Mucosa of descending colon (tissue), 3 donors: ENCODE measurements around the gene PAFAH1B1. TPM values are rescaled to one million over a fixed set of nuclear protein-coding genes. Genes with fewer than 3 reads are reported as not detected.

Experiments
- ATAC-seq: fragments of 200-7000 bp; cut with Tn5 transposase; one replicate; pipeline ENCODE4 v1.9.1; 2020; ENCODE audit warnings: mild to moderate bottlenecking, moderate library complexity
- DNase-seq, 3 donors: peaks; one replicate each; pipeline ENCODE4 v3.0.0-alpha.2; 2020
- H3K36me3 ChIP-seq: fragments of 200-600 bp; one replicate; pipeline ENCODE4 v1.8.0; 2021; ENCODE audit warnings: low read depth, mild to moderate bottlenecking
- H3K4me1 ChIP-seq: fragments of 200-600 bp; one replicate; pipeline ENCODE4 v1.8.0; 2021; ENCODE audit warnings: low read depth, mild to moderate bottlenecking
- H3K4me3 ChIP-seq: fragments of 200-600 bp; one replicate; pipeline ENCODE4 v1.8.0; 2021; ENCODE audit warnings: mild to moderate bottlenecking
- H3K9me3 ChIP-seq: fragments of 200-600 bp; one replicate; pipeline ENCODE4 v1.8.0; 2021; ENCODE audit warnings: mild to moderate bottlenecking
- intact Hi-C, 2 donors: fragments of 100-400 bp; cut with DNase I in 1 of 2; cut with micrococcal nuclease in 1 of 2; formaldehyde crosslinking; loops; one replicate each; pipeline versions ENCODE4 v1.11.0 to v1.11.1; 2022; cut with DNase I, micrococcal nuclease
- total RNA-seq, 3 donors: library from RNA; stranded (reverse); fragmentation: NEBNext Ultra II Directional in 2 of 3; extraction: Animal tissue kit (Norgen Biotek cat#: 25700) in 2 of 3; gene quantifications; one replicate each; pipeline versions ENCODE4 v1.2.1 to v1.2.4, GENCODE V29; 2021 to 2023
- TF ChIP-seq, protein P1 (sequence below): fragments of 200-600 bp; IDR thresholded peaks from one replicate; pipeline ENCODE4 v1.8.0; 2022; ENCODE audit warnings: antibody characterized with exemption, mild to moderate bottlenecking
- donor health status: DM: no; HTN: no; CAD: no; lungs with moderate emphysema.
- donor health status: DM: no; HTN: no; CAD: no.
- donor health status: DM: no; HTN: yes; CAD: no.

PAFAH1B1 gene
- total RNA-seq, 3 donors from 2014 or later = 108 to 142 (median 112) TPM

GRCh38 chr17:2710803-2711607 lies 117.6 kb downstream of the PAFAH1B1 start:
- intact Hi-C loops = no loop called here
- Histone ChIP-seq H3K9me3 (no peaks in the 10 kb centered on the region), H3K4me3 (peak overlapping the region; percentile 83), H3K36me3 (peaks cover 4% of the 10 kb centered on the region), H3K4me1 (peaks cover 44% of the 10 kb centered on the region)
- TF ChIP-seq, protein P1, sequence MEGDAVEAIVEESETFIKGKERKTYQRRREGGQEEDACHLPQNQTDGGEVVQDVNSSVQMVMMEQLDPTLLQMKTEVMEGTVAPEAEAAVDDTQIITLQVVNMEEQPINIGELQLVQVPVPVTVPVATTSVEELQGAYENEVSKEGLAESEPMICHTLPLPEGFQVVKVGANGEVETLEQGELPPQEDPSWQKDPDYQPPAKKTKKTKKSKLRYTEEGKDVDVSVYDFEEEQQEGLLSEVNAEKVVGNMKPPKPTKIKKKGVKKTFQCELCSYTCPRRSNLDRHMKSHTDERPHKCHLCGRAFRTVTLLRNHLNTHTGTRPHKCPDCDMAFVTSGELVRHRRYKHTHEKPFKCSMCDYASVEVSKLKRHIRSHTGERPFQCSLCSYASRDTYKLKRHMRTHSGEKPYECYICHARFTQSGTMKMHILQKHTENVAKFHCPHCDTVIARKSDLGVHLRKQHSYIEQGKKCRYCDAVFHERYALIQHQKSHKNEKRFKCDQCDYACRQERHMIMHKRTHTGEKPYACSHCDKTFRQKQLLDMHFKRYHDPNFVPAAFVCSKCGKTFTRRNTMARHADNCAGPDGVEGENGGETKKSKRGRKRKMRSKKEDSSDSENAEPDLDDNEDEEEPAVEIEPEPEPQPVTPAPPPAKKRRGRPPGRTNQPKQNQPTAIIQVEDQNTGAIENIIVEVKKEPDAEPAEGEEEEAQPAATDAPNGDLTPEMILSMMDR = no peak
- DNase-seq (peak in 2 of 3 donors; percentile 51 to 64), ATAC-seq (peak; percentile 11)

GRCh38 chr17:2711608-2712299 lies 118.3 kb downstream of the PAFAH1B1 start, which contains the start of gene CLUH:
Gene CLUH (minus strand): TSS chr17:2711764. CDS start chr17:2711661, 103 bp downstream.
- Histone ChIP-seq H3K9me3 (no peaks in the 10 kb centered on the region), H3K4me1 (peaks cover 44% of the 10 kb centered on the region)

DNA sequence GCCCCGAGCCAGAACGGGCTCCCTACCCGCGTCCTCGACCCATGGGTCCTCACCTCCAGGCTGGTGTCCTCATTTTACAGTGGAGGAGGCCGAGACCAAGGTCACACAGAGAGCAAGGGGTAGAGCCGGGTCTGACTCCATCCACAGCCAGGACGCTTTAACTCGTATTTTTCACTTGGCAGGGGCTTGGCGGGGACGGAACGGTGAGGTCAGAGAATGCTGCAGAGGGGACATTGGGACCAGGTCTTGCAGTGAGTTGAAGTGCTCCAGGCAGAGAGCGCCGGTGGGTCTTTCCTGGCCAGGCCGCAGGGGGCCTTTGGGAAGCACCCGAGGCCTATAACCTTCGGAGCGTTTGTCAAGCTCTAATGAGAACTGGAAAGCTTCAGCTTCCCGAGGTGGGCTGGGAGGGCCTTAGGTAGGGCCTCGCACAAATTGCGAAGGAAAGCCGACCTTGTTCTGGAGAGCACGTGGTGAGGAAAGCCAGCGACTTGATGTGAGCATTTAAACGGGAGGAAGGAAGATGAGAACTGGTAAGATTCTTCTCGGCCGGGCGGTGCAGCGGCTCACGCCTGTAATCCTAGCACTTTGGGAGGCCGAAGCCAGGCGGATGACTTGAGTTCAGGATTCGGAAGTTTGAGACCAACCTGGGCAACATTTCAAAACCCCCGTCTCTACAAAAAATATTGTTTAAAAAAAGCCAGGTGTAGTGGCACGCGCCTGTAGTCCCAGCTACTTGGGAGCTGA lies 119.0 kb downstream of the PAFAH1B1 start:
- TF ChIP-seq, protein P1 = no peak

More at GRCh38 chr17:2711608-2712299, 118.3 kb downstream of the PAFAH1B1 start, which contains the start of gene CLUH:
- ATAC-seq = peak; percentile 86
- peak; percentile 97 to 99 (median 99) for DNase-seq
- TF ChIP-seq, protein P1 = no peak
- peaks cover 4% of the 10 kb centered on the region for H3K36me3 ChIP-seq
- intact Hi-C loops = no loop called here
- peak within 1 kb of the TSS; percentile 83 for H3K4me3 ChIP-seq

DNA sequence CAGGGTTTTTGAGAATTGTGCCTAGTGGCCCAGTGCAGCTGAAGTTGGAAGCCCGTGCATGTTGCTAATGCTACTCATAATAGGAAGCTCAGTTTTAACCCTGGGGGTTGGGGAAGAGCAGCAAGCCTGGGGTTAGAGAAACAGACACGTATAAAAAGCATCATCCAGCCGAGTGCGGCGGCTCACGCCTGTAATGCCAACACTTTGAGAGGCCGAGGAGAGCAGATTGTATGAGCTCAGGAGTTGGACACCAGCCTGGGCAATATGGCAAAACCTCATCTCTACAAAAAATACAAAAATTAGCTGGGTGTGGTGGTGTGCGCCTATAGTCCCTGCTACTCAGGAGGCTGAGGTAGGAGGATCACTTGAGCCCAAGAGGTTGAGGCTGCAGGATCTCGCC lies 120.4 kb downstream of the PAFAH1B1 start:
- ATAC-seq = no peak
- TF ChIP-seq, protein P1 = no peak
- intact Hi-C loops = no loop called here
- DNase-seq = no peak
- Histone ChIP-seq H3K4me3 (no peak overlapping the region), H3K4me1 (peaks cover 25% of the 10 kb centered on the region), H3K9me3 (no peaks in the 10 kb centered on the region), H3K36me3 (peaks cover 4% of the 10 kb centered on the region)

More for the DNA sequence above, 119.0 kb downstream of the PAFAH1B1 start:
- Histone ChIP-seq H3K4me3 (peak overlapping the region; percentile 83), H3K9me3 (no peaks in the 10 kb centered on the region), H3K4me1 (peaks cover 38% of the 10 kb centered on the region), H3K36me3 (peaks cover 4% of the 10 kb centered on the region)
- peak; percentile 3 for ATAC-seq
- peak in 1 of 3 donors; percentile 60 for DNase-seq
- intact Hi-C loops = no loop called here

GRCh38 chr17:2716649-2717048 lies 123.2 kb downstream of the PAFAH1B1 start:
- Histone ChIP-seq H3K4me3 (no peak overlapping the region), H3K36me3 (peaks cover 1% of the 10 kb centered on the region), H3K4me1 (peaks cover 6% of the 10 kb centered on the region), H3K9me3 (no peaks in the 10 kb centered on the region)
- TF ChIP-seq, protein P1 = no peak
- intact Hi-C loops = no loop called here
- DNase-seq (no peak), ATAC-seq (no peak)
